Measurements from ENCODE around the gene EXOC2. TPM values are rescaled to one million over a fixed set of nuclear protein-coding genes. Genes with fewer than 3 reads are reported as not detected.

The EXOC2 gene
- total RNA-seq, 5 donors from 2014 or later (not counting 1 experiment from before 2014, with no cell fraction given): 30.7 to 40.6 (median 39.3) TPM

DNA sequence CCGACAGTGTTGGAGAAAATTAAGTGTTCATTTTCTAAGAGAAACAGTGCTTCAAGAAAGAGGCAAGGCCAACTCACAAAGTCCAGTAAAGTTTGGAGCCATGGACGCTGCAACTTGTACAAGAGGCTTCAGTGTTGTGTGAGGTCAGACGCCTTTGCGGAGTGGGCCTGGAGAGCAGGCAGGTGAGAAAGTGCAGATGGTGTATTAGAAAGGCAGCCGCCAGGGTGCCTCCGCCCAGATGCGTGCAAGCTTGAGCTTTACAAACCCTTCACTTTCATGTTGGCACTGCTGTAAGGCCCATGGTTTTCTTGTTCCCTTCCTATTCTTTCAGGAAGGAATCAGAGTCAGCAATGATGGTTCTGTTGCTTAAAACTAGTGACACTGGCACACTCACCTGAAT is 25.4 kb upstream of the EXOC2 start:
- WGBS (ENCODE audit: insufficient coverage): 80% methylated on average over 3 of the region's 7 CpGs
- no peak overlapping the region for H3K27ac ChIP-seq (ENCODE audit: low read length)
- Mint-ChIP-seq H3K27ac (no peak overlapping the region), H3K36me3 (no peaks in the 10 kb centered on the region), H3K9me3 (no peaks in the 10 kb centered on the region), H3K4me3 (no peak overlapping the region), H3K27me3 (peaks cover 0 to 1% of the 10 kb centered on the region in 2 donors), H3K4me1 (peaks cover 0 to 8% (median 7%) of the 10 kb centered on the region in 3 donors)
- no peak for DNase-seq
- H3K4me3 ChIP-seq (ENCODE audit: control insufficient read depth in 1 of 2, extremely low read depth in 1 of 2, low read length in 1 of 2): no peak overlapping the region
- peaks cover 0 to 2% of the 10 kb centered on the region in 2 experiments for H3K4me1 ChIP-seq (ENCODE audit: control insufficient read depth in 1 of 2, extremely low read depth in 1 of 2, insufficient read depth in 2 of 2, low read length in 2 of 2)
- H3K27me3 ChIP-seq (replicated peaks in 1 of 2; ENCODE audit: control insufficient read depth in 2 of 2, extremely low read depth in 1 of 2, insufficient read depth in 2 of 2, low read length in 1 of 2): no peaks in the 10 kb centered on the region
- POLR2A ChIA-PET: no interaction called here
- ATAC-seq (replicated peaks in 1 of 4): no peak
- H3K9me3 ChIP-seq: no peaks in the 10 kb centered on the region
- CTCF ChIA-PET: no interaction called here
- no peaks in the 10 kb centered on the region for H3K36me3 ChIP-seq (ENCODE audit: control insufficient read depth in 2 of 2, extremely low read depth in 1 of 2, insufficient read depth in 1 of 2, low read length in 1 of 2)

GRCh38 chr6:717135-717534 is 24.2 kb upstream of the EXOC2 start:
- no peaks in the 10 kb centered on the region for H3K27me3 ChIP-seq (replicated peaks in 1 of 2; ENCODE audit: control insufficient read depth in 2 of 2, extremely low read depth in 1 of 2, insufficient read depth in 2 of 2, low read length in 1 of 2)
- no peaks in the 10 kb centered on the region for H3K36me3 Mint-ChIP-seq
- ATAC-seq (replicated peaks in 1 of 4): no peak
- no peaks in the 10 kb centered on the region for H3K36me3 ChIP-seq (ENCODE audit: control insufficient read depth in 2 of 2, extremely low read depth in 1 of 2, insufficient read depth in 1 of 2, low read length in 1 of 2)
- no peak overlapping the region for H3K27ac ChIP-seq (ENCODE audit: low read length)
- ChIA-PET POLR2A (no interaction called here), CTCF (interaction anchor here in 1 of 2 donors (0.6 kb wide), 2 partner anchors 20 to 74 kb away, joined by 3 to 4 read pairs; no protein-coding TSS in a partner anchor)
- H3K4me1 Mint-ChIP-seq: peaks cover 0 to 3% (median 2%) of the 10 kb centered on the region in 3 donors
- H3K4me3 ChIP-seq (ENCODE audit: control insufficient read depth in 1 of 2, extremely low read depth in 1 of 2, low read length in 1 of 2): no peak overlapping the region
- H3K9me3 Mint-ChIP-seq: no peaks in the 10 kb centered on the region
- no peak for DNase-seq
- H3K4me3 Mint-ChIP-seq: no peak overlapping the region
- H3K9me3 ChIP-seq: no peaks in the 10 kb centered on the region
- peaks cover 0 to 2% of the 10 kb centered on the region in 2 experiments for H3K4me1 ChIP-seq (ENCODE audit: control insufficient read depth in 1 of 2, extremely low read depth in 1 of 2, insufficient read depth in 2 of 2, low read length in 2 of 2)
- H3K27me3 Mint-ChIP-seq: peaks cover 0 to 1% of the 10 kb centered on the region in 2 donors
- no peak overlapping the region for H3K27ac Mint-ChIP-seq
- WGBS (ENCODE audit: insufficient coverage): 94% methylated on average over 11 of the region's 11 CpGs

DNA sequence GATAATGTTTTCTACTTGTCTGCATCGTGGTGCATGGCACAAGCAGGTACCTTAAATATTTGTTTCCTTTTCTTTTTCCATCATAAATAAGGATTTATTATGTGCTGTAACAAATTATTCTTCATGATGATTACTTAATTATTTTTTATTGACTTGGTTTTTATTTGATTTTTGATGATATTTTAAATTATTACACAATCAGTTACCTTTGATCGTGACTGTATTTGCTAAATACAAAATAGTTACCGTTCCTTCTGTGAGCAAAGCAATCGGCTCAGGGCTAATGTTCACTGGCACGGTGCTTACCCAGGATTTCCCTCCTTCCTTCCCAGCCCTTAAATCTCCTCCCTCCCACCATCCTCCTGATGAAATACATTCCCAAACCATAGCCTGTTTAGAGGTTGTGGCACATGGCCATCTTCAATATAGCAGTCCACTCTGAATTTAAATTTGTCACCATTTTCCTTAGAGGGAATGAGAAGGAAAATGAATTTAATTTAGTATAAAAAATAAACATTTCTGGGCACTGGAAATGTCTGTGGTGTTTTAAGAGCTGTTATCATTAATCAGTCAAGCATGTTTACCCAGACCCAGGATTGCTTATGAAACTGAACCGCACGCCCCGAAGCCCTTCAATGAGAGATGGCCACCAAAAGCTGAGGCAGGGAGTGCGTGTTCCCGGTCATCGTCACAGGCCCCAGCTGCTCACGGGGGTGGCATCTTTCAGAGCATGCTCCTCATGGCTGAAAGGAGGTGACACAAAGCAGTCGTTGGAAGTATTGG is 23.0 kb upstream of the EXOC2 start:
- Mint-ChIP-seq H3K9me3 (no peaks in the 10 kb centered on the region), H3K36me3 (no peaks in the 10 kb centered on the region), H3K27ac (no peak overlapping the region), H3K4me3 (no peak overlapping the region), H3K4me1 (peaks cover 10 to 11% (median 11%) of the 10 kb centered on the region in 3 donors), H3K27me3 (no peaks in the 10 kb centered on the region)
- peaks cover under 1 to 6% of the 10 kb centered on the region in 2 experiments for H3K4me1 ChIP-seq (ENCODE audit: control insufficient read depth in 1 of 2, extremely low read depth in 1 of 2, insufficient read depth in 2 of 2, low read length in 2 of 2)
- CTCF ChIA-PET: no interaction called here
- no peaks in the 10 kb centered on the region for H3K36me3 ChIP-seq (ENCODE audit: control insufficient read depth in 2 of 2, extremely low read depth in 1 of 2, insufficient read depth in 1 of 2, low read length in 1 of 2)
- no peak overlapping the region for H3K27ac ChIP-seq (ENCODE audit: low read length)
- POLR2A ChIA-PET: no interaction called here
- DNase-seq: no peak
- no peaks in the 10 kb centered on the region for H3K9me3 ChIP-seq
- H3K27me3 ChIP-seq (replicated peaks in 1 of 2; ENCODE audit: control insufficient read depth in 2 of 2, extremely low read depth in 1 of 2, insufficient read depth in 2 of 2, low read length in 1 of 2): no peaks in the 10 kb centered on the region
- no peak for ATAC-seq (replicated peaks in 1 of 4)
- WGBS (ENCODE audit: insufficient coverage): 96% methylated on average over 7 of the region's 13 CpGs
- no peak overlapping the region for H3K4me3 ChIP-seq (ENCODE audit: control insufficient read depth in 1 of 2, extremely low read depth in 1 of 2, low read length in 1 of 2)

DNA sequence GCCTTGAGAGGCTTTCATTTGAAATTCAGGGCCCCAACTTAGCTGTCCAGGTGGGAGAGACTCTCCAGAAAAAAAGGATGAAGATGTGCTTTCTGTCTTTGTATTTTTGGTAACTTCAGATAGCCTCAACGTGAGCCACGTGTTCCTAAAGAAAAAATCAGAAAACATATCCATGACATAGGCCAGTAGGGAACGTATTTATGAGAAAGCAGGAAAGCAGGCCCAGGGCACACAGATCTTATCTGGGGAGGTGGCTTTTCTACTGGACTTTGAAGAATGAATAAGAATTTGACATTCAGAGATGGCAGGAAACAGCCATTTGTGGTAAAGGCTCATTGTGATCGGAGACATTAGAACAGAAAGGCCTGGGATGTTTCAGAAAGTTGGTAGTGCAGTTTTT is 21.2 kb upstream of the EXOC2 start:
- CTCF ChIA-PET: interaction anchor here in 1 of 2 donors (0.7 kb wide), 1 partner anchor 11 kb away, joined by 4 read pairs; no protein-coding TSS in a partner anchor
- no peak for DNase-seq

DNA sequence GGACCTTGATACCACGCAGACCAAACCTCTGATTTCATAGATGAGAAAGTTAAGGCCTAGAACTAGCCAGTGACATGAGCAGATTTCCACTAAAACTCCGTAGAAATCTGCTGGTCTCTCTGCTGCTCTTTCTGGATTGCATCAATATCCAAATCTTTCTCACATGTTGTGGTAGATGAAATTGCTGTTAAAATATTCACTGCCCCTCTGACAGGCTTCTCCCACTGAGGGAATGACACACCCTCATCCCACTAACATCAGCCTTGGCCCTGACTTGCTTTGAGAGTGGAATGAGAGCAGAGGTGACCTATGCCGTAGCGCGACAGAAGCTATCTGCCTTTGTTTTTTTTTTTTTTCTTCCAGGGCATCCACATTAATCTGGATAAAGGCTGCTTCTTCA is 20.4 kb upstream of the EXOC2 start:
- no peak overlapping the region for H3K4me3 ChIP-seq (ENCODE audit: control insufficient read depth in 1 of 2, extremely low read depth in 1 of 2, low read length in 1 of 2)
- Mint-ChIP-seq H3K27me3 (no peaks in the 10 kb centered on the region), H3K36me3 (no peaks in the 10 kb centered on the region), H3K4me3 (peak overlapping the region in 1 of 3 donors; percentile 19), H3K27ac (peak overlapping the region in 1 of 2 donors; percentile 74), H3K9me3 (no peaks in the 10 kb centered on the region), H3K4me1 (peaks cover 18 to 28% (median 23%) of the 10 kb centered on the region in 3 donors)
- ATAC-seq (replicated peaks in 1 of 4) (no peak), DNase-seq (no peak)
- whole genome bisulfite sequencing (ENCODE audit: insufficient coverage): 100% methylated on average over 1 of the region's 5 CpGs
- H3K36me3 ChIP-seq (ENCODE audit: control insufficient read depth in 2 of 2, extremely low read depth in 1 of 2, insufficient read depth in 1 of 2, low read length in 1 of 2): no peaks in the 10 kb centered on the region
- ChIA-PET POLR2A (no interaction called here), CTCF (interaction anchor here in 1 of 2 donors (0.7 kb wide), 1 partner anchor 11 kb away, joined by 4 read pairs; no protein-coding TSS in a partner anchor)
- H3K27me3 ChIP-seq (replicated peaks in 1 of 2; ENCODE audit: control insufficient read depth in 2 of 2, extremely low read depth in 1 of 2, insufficient read depth in 2 of 2, low read length in 1 of 2): no peaks in the 10 kb centered on the region
- no peaks in the 10 kb centered on the region for H3K9me3 ChIP-seq
- H3K27ac ChIP-seq (ENCODE audit: low read length): no peak overlapping the region
- peaks cover 6% of the 10 kb centered on the region in 2 experiments for H3K4me1 ChIP-seq (ENCODE audit: control insufficient read depth in 1 of 2, extremely low read depth in 1 of 2, insufficient read depth in 2 of 2, low read length in 2 of 2)

More for the DNA sequence above, 21.2 kb upstream of the EXOC2 start:
- Mint-ChIP-seq H3K4me3 (no peak overlapping the region), H3K27me3 (no peaks in the 10 kb centered on the region), H3K4me1 (peaks cover 18 to 28% (median 22%) of the 10 kb centered on the region in 3 donors), H3K27ac (no peak overlapping the region), H3K36me3 (no peaks in the 10 kb centered on the region), H3K9me3 (no peaks in the 10 kb centered on the region)
- POLR2A ChIA-PET: no interaction called here
- H3K27ac ChIP-seq (ENCODE audit: low read length): no peak overlapping the region
- H3K36me3 ChIP-seq (ENCODE audit: control insufficient read depth in 2 of 2, extremely low read depth in 1 of 2, insufficient read depth in 1 of 2, low read length in 1 of 2): no peaks in the 10 kb centered on the region
- H3K27me3 ChIP-seq (replicated peaks in 1 of 2; ENCODE audit: control insufficient read depth in 2 of 2, extremely low read depth in 1 of 2, insufficient read depth in 2 of 2, low read length in 1 of 2): no peaks in the 10 kb centered on the region
- ATAC-seq (replicated peaks in 1 of 4): no peak
- H3K9me3 ChIP-seq: no peaks in the 10 kb centered on the region
- WGBS (ENCODE audit: insufficient coverage): no CpG with 5 or more reads among the region's 4 CpGs
- peaks cover 6% of the 10 kb centered on the region in 2 experiments for H3K4me1 ChIP-seq (ENCODE audit: control insufficient read depth in 1 of 2, extremely low read depth in 1 of 2, insufficient read depth in 2 of 2, low read length in 2 of 2)
- no peak overlapping the region for H3K4me3 ChIP-seq (ENCODE audit: control insufficient read depth in 1 of 2, extremely low read depth in 1 of 2, low read length in 1 of 2)

DNA sequence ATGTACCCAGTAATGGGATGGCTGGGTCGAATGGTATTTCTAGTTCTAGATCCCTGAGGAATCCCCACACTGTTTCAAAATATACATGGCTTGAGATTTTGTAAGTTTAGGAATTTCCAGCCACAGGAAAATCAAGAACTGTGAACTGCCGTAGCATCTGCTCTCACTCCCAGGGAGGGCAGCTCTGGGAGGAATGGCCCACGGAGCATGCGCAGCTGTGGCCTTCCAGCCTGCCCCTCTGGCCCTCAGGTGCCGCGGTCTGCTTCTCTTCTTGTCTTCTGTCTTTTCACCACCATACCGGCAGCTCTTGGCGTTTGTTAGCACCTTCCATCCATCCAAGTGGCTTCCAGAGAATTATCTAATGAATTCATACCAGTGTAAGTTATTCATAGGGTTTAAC is 19.9 kb upstream of the EXOC2 start:
- no peak for ATAC-seq (replicated peaks in 1 of 4)
- Histone ChIP-seq H3K36me3 (ENCODE audit: control insufficient read depth in 2 of 2, extremely low read depth in 1 of 2, insufficient read depth in 1 of 2, low read length in 1 of 2) (no peaks in the 10 kb centered on the region), H3K4me3 (ENCODE audit: control insufficient read depth in 1 of 2, extremely low read depth in 1 of 2, low read length in 1 of 2) (no peak overlapping the region), H3K27me3 (replicated peaks in 1 of 2; ENCODE audit: control insufficient read depth in 2 of 2, extremely low read depth in 1 of 2, insufficient read depth in 2 of 2, low read length in 1 of 2) (no peaks in the 10 kb centered on the region), H3K27ac (ENCODE audit: low read length) (no peak overlapping the region), H3K9me3 (no peaks in the 10 kb centered on the region), H3K4me1 (ENCODE audit: control insufficient read depth in 1 of 2, extremely low read depth in 1 of 2, insufficient read depth in 2 of 2, low read length in 2 of 2) (peaks cover 6% of the 10 kb centered on the region in 2 experiments)
- WGBS (ENCODE audit: insufficient coverage): 100% methylated on average over 5 of the region's 8 CpGs
- POLR2A ChIA-PET: no interaction called here
- Mint-ChIP-seq H3K36me3 (no peaks in the 10 kb centered on the region), H3K27me3 (no peaks in the 10 kb centered on the region), H3K27ac (peak overlapping the region in 1 of 2 donors; percentile 74), H3K4me3 (peak overlapping the region in 2 of 3 donors; percentile 19 to 22), H3K9me3 (no peaks in the 10 kb centered on the region), H3K4me1 (peaks cover 18 to 28% (median 23%) of the 10 kb centered on the region in 3 donors)
- no peak for DNase-seq
- CTCF ChIA-PET: no interaction called here

Measured in T-cell (primary cell).